ENCODE measurements around the gene GALNTL6. TPM values are rescaled to one million over a fixed set of nuclear protein-coding genes. Genes with fewer than 3 reads are reported as not detected.

GALNTL6 gene
- total RNA-seq, 1 experiment from 2014 or later: not detected

DNA sequence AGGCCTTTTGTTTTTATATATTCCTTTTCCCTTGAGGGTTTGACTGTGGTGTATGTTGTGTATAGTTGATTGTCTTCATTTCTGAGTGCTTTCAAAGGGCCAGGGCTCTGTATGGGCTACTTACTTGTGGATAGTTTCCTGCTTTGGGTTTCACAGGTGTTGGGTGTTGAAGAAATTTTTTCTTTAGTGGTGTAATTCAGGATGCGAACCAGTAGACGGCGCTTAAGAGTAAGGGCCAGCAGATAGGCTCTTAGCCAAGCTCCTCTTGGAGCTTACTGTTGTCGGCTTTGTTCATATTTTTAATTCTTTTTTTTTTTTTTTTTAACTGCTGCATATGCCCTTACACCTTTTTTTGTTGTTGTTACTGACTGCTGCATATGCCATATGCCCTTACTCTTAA, 1079.1 kb downstream of the GALNTL6 start:
- H2AFZ ChIP-seq (ENCODE audit: low read depth, low read length, poor library complexity, severe bottlenecking): no peak overlapping the region
- no peaks in the 10 kb centered on the region for H3K79me2 ChIP-seq (ENCODE audit: insufficient read depth, low read length)
- H3K9me3 ChIP-seq (ENCODE audit: control insufficient read depth in 1 of 2, insufficient read depth in 1 of 2, low read depth in 1 of 2, low read length in 2 of 2): no peaks in the 10 kb centered on the region
- BruUV-seq (replicated peaks): no TSS peak
- TF ChIP-seq, protein P1, sequence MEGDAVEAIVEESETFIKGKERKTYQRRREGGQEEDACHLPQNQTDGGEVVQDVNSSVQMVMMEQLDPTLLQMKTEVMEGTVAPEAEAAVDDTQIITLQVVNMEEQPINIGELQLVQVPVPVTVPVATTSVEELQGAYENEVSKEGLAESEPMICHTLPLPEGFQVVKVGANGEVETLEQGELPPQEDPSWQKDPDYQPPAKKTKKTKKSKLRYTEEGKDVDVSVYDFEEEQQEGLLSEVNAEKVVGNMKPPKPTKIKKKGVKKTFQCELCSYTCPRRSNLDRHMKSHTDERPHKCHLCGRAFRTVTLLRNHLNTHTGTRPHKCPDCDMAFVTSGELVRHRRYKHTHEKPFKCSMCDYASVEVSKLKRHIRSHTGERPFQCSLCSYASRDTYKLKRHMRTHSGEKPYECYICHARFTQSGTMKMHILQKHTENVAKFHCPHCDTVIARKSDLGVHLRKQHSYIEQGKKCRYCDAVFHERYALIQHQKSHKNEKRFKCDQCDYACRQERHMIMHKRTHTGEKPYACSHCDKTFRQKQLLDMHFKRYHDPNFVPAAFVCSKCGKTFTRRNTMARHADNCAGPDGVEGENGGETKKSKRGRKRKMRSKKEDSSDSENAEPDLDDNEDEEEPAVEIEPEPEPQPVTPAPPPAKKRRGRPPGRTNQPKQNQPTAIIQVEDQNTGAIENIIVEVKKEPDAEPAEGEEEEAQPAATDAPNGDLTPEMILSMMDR (IDR thresholded peaks at IDR 0.05 in 2 of 3, conservative IDR thresholded peaks at IDR 0.05 in 1 of 3; ENCODE audit: borderline replicate concordance in 1 of 3, insufficient read depth in 1 of 3, low read depth in 2 of 3, low read length in 2 of 3): peak; percentile 29 to 80 (median 77); a peak in 4 of 6 replicates
- TF ChIP-seq POLR2AphosphoS5 (IDR thresholded peaks at IDR 0.05; ENCODE audit: low read depth, low read length): no peak
- TF ChIP-seq CEBPB (IDR thresholded peaks at IDR 0.05; ENCODE audit: low read depth): no peak
- TF ChIP-seq ATF3 (IDR thresholded peaks at IDR 0.05): no peak
- TF ChIP-seq RAD21 (IDR thresholded peaks at IDR 0.05; ENCODE audit: low read depth): peak; percentile 58
- no peak for TF ChIP-seq ELF1 (IDR thresholded peaks at IDR 0.05; ENCODE audit: borderline replicate concordance, low read depth)
- TF ChIP-seq SP1 (IDR thresholded peaks at IDR 0.05; ENCODE audit: low read depth): no peak
- no peak for TF ChIP-seq EZH2phosphoT487 (IDR thresholded peaks at IDR 0.05; ENCODE audit: borderline replicate concordance)
- DNase-seq (ENCODE audit: low read depth, low spot score) (peak; percentile 18), ATAC-seq (peak; percentile 63)
- no peak overlapping the region for H3K4me3 ChIP-seq (replicated peaks in 1 of 2; ENCODE audit: low read depth in 1 of 2, low read length in 2 of 2)
- no peaks in the 10 kb centered on the region for H3K4me1 ChIP-seq (ENCODE audit: control insufficient read depth in 1 of 2, insufficient read depth in 2 of 2, low read length in 2 of 2)
- no peak overlapping the region for H3K4me2 ChIP-seq (ENCODE audit: low read length)
- no peak overlapping the region for H3K9ac ChIP-seq (ENCODE audit: low read length)
- no peaks in the 10 kb centered on the region for H3K9me2 ChIP-seq (ENCODE audit: insufficient read depth)
- POLR2A ChIA-PET: no interaction called here
- CTCF ChIA-PET: interaction anchor here (0.7 to 3.3 kb wide), 11 partner anchors 10 to 409 kb away, joined by 3 to 11 read pairs (median 4); no protein-coding TSS in a partner anchor
- no peaks in the 10 kb centered on the region for H4K20me1 ChIP-seq (ENCODE audit: insufficient read depth)
- intact Hi-C loops (cut with micrococcal nuclease): loop anchor here (5.0 kb wide), 2 partner anchors 120 to 410 kb away; no protein-coding TSS in a partner anchor
- H3K36me3 ChIP-seq (ENCODE audit: control insufficient read depth in 1 of 2, insufficient read depth in 2 of 2, low read length in 2 of 2): no peaks in the 10 kb centered on the region
- RAD21 ChIA-PET (ENCODE audit: low non-redundant PET in 1 of 2, low total read pairs in 2 of 2, uncharacterized antibody in 2 of 2, unreplicated experiment in 2 of 2): interaction anchor here in 1 of 2 experiments (0.9 kb wide), 1 partner anchor 409 kb away, joined by 3 read pairs; no protein-coding TSS in a partner anchor
- no peaks in the 10 kb centered on the region for H3K27me3 ChIP-seq (ENCODE audit: insufficient read depth, low read length)
- H3K27ac ChIP-seq (ENCODE audit: low read depth, low read length): no peak overlapping the region
